H9 (cell line): ENCODE data around the gene CIT. TPM values are rescaled to one million over a fixed set of nuclear protein-coding genes. Genes with fewer than 3 reads are reported as not detected.

ENCODE experiments used
- DNase-seq: peaks from one replicate; pipeline ENCODE4 v3.0.0-alpha.2; 2017
- H2AFZ ChIP-seq: one replicate; pipeline ENCODE4 v1.6.1; 2013; ENCODE audit warnings: mild to moderate bottlenecking, low read length, control low read depth, moderate library complexity
- H2AK5ac ChIP-seq: 2 replicates; pipeline ENCODE4 v1.6.1; 2013; ENCODE audit warnings: low read length, control low read depth, mixed read lengths; ENCODE audit not compliant: insufficient read length
- H2BK120ac ChIP-seq: one replicate; pipeline ENCODE4 v1.6.1; 2013; ENCODE audit warnings: low read depth, mild to moderate bottlenecking, low read length, control low read depth, inconsistent platforms; ENCODE audit not compliant: poor library complexity, severe bottlenecking
- H2BK12ac ChIP-seq: 2 replicates; pipeline ENCODE4 v1.6.1; 2013; ENCODE audit warnings: low read length, control low read depth, mixed read lengths, low read depth; ENCODE audit not compliant: insufficient read length
- H2BK15ac ChIP-seq: 2 replicates; pipeline ENCODE4 v1.6.1; 2013; ENCODE audit warnings: low read depth, low read length, control low read depth
- H2BK20ac ChIP-seq: one replicate; pipeline ENCODE4 v1.6.1; 2013; ENCODE audit warnings: low read depth, mild to moderate bottlenecking, low read length, control low read depth, inconsistent platforms; ENCODE audit not compliant: poor library complexity, severe bottlenecking
- H2BK5ac ChIP-seq: 2 replicates; pipeline ENCODE4 v1.6.1; 2013; ENCODE audit warnings: low read length, control low read depth, mixed read lengths; ENCODE audit not compliant: insufficient read length
- H3K14ac ChIP-seq: 2 replicates; pipeline ENCODE4 v1.6.1; 2013; ENCODE audit warnings: low read length, control low read depth; ENCODE audit not compliant: insufficient read depth
- H3K18ac ChIP-seq: 2 replicates; pipeline ENCODE4 v1.6.1; 2013; ENCODE audit warnings: low read depth, mild to moderate bottlenecking, mixed read lengths, low read length, control low read depth; ENCODE audit not compliant: insufficient read length
- H3K23ac ChIP-seq: 2 replicates; pipeline ENCODE4 v1.6.1; 2013; ENCODE audit warnings: low read length, control low read depth, mixed read lengths, low read depth; ENCODE audit not compliant: insufficient read length
- H3K23me2 ChIP-seq: 2 replicates; pipeline ENCODE4 v1.6.1; 2013; ENCODE audit warnings: low read depth, mild to moderate bottlenecking, mixed read lengths, low read length, control low read depth; ENCODE audit not compliant: insufficient read length, poor library complexity, severe bottlenecking
- H3K27ac ChIP-seq: 2 replicates; pipeline ENCODE4 v1.5.1; 2013; ENCODE audit warnings: low read length, control low read depth, mixed read lengths, low read depth; ENCODE audit not compliant: insufficient read length
- H3K27me3 ChIP-seq: 2 replicates; pipeline ENCODE4 v1.6.1; 2013; ENCODE audit warnings: low read length, control low read depth, inconsistent platforms; ENCODE audit not compliant: insufficient read depth
- H3K4ac ChIP-seq: 2 replicates; pipeline ENCODE4 v1.6.1; 2013; ENCODE audit warnings: low read depth, mild to moderate bottlenecking, control low read depth, inconsistent platforms, low read length, moderate library complexity
- H3K4me1 ChIP-seq: 2 replicates; pipeline ENCODE4 v1.6.1; 2013; ENCODE audit warnings: low read length, control low read depth, inconsistent platforms; ENCODE audit not compliant: insufficient read depth
- H3K4me2 ChIP-seq: 2 replicates; pipeline ENCODE4 v1.6.1; 2013; ENCODE audit warnings: low read length, control low read depth, mixed read lengths; ENCODE audit not compliant: insufficient read length, insufficient read depth
- H3K56ac ChIP-seq: 2 replicates; pipeline ENCODE4 v1.6.1; 2013; ENCODE audit warnings: low read depth, mild to moderate bottlenecking, mixed read lengths, low read length, control low read depth; ENCODE audit not compliant: insufficient read length
- H3K79me1 ChIP-seq: 2 replicates; pipeline ENCODE4 v1.6.1; 2013; ENCODE audit warnings: low read depth, mild to moderate bottlenecking, moderate library complexity, low read length, control low read depth, inconsistent platforms; ENCODE audit not compliant: insufficient read depth, poor library complexity, severe bottlenecking
- H3K79me2 ChIP-seq: 2 replicates; pipeline ENCODE4 v1.6.1; 2013; ENCODE audit warnings: low read length, control low read depth, inconsistent platforms; ENCODE audit not compliant: insufficient read depth
- H3K9ac ChIP-seq: 2 replicates; pipeline ENCODE4 v1.6.1; 2013; ENCODE audit warnings: low read length, control low read depth, mixed read lengths; ENCODE audit not compliant: insufficient read length; ENCODE audit errors: extremely low read depth
- H3K9me3 ChIP-seq: one replicate; pipeline ENCODE4 v1.6.1; 2013; ENCODE audit warnings: low read depth, low read length, inconsistent platforms; ENCODE audit not compliant: control insufficient read depth
- H3T11ph ChIP-seq: one replicate; pipeline ENCODE4 v1.6.1; 2013; ENCODE audit warnings: mild to moderate bottlenecking, low read length, control low read depth, inconsistent platforms
- H4K20me1 ChIP-seq: one replicate; pipeline ENCODE4 v1.6.1; 2013; ENCODE audit not compliant: control insufficient read depth, insufficient read length, insufficient read depth
- H4K5ac ChIP-seq: 2 replicates; pipeline ENCODE4 v1.6.1; 2013; ENCODE audit warnings: low read depth, mild to moderate bottlenecking, mixed read lengths, low read length, control low read depth; ENCODE audit not compliant: insufficient read length
- H4K8ac ChIP-seq: replicated peaks from 2 replicates; pipeline ENCODE4 v1.6.1; 2013; ENCODE audit warnings: low read length, control low read depth, mixed read lengths, low read depth; ENCODE audit not compliant: insufficient read length
- H4K91ac ChIP-seq: 2 replicates; pipeline ENCODE4 v1.6.1; 2013; ENCODE audit warnings: low read depth, mild to moderate bottlenecking, moderate library complexity, mixed read lengths, low read length, control low read depth; ENCODE audit not compliant: insufficient read length
- H3K27ac Mint-ChIP-seq, 3 experiments: 2 replicates in 2 of 3; 3 replicates in 1 of 3; pipeline ENCODE4 v1.8.0; 2020 to 2021; ENCODE audit warnings: mixed read lengths in 3 of 3, mild to moderate bottlenecking in 1 of 3, moderate library complexity in 1 of 3
- H3K27me3 Mint-ChIP-seq: 2 replicates; pipeline ENCODE4 v1.8.0; 2021; ENCODE audit warnings: low read depth, mild to moderate bottlenecking, moderate library complexity, mixed read lengths
- H3K36me3 Mint-ChIP-seq, 3 experiments: 2 replicates in 2 of 3; 3 replicates in 1 of 3; pipeline ENCODE4 v1.8.0; 2020 to 2021; ENCODE audit warnings: low read depth in 3 of 3, mixed read lengths in 3 of 3; ENCODE audit not compliant: insufficient read depth in 1 of 3
- H3K4me1 Mint-ChIP-seq, 2 experiments: 2 replicates each; pipeline ENCODE4 v1.8.0; 2020; ENCODE audit warnings: mixed read lengths in 2 of 2
- H3K4me3 Mint-ChIP-seq, 2 experiments: 2 replicates in 1 of 2; 3 replicates in 1 of 2; pipeline ENCODE4 v1.8.0; 2020 to 2021; ENCODE audit warnings: mild to moderate bottlenecking in 2 of 2, mixed read lengths in 2 of 2, moderate library complexity in 1 of 2
- H3K9me3 Mint-ChIP-seq, 2 experiments: 2 replicates in 1 of 2; 3 replicates in 1 of 2; pipeline ENCODE4 v1.8.0; 2020; ENCODE audit warnings: mild to moderate bottlenecking in 2 of 2, mixed read lengths in 2 of 2, moderate library complexity in 1 of 2
- CTCF ChIP-seq: fragments of 200-600 bp; sonication (generic); conservative IDR thresholded peaks from 3 replicates; pipeline ENCODE4 v1.8.0; 2021; ENCODE audit warnings: antibody characterized with exemption, mild to moderate bottlenecking
- WGBS: extraction: QIAGEN DNeasy Blood & Tissue Kit; methylation state at CpG from one replicate; pipeline ENCODE4 v1.1.7; 2013; ENCODE audit warnings: missing lambda C conversion rate, low lambda C conversion rate, mixed read lengths; ENCODE audit not compliant: insufficient read length; ENCODE audit errors: extremely low coverage; 5-methylcytosine and 5-hydroxymethylcytosine counted together
- total RNA-seq: library from RNA; stranded (reverse); gene quantifications from 2 replicates; pipeline ENCODE4 v1.2.1, GENCODE V29; 2021

Gene CIT
- total RNA-seq, 1 experiment from 2014 or later = 55.3 TPM

- no peak overlapping the region for H2BK12ac ChIP-seq
- 0 out of 4 replicates have a peak, but pooled peaks cover 0 to 7% of the 10 kb centered on the region in 2 experiments for H3K4me1 Mint-ChIP-seq
- no peaks in the 10 kb centered on the region for H3K9me3 ChIP-seq
- no peak overlapping the region for H3K9ac ChIP-seq
- H4K20me1 ChIP-seq = no peaks in the 10 kb centered on the region
- H3K27ac Mint-ChIP-seq = peak overlapping the region in 1 of 3 experiments; percentile 65; a peak in 1 of 7 replicates
- no peak overlapping the region for H2AFZ ChIP-seq
- no peak overlapping the region for H2BK20ac ChIP-seq
- H3K4me2 ChIP-seq = no peak overlapping the region
- H2BK5ac ChIP-seq = no peak overlapping the region
- H2AK5ac ChIP-seq = no peak overlapping the region
- H3K27me3 Mint-ChIP-seq = no peaks in the 10 kb centered on the region; the same call in 1 of the 2 replicates
- peaks cover 4% of the 10 kb centered on the region for H3K79me1 ChIP-seq
- H3K36me3 Mint-ChIP-seq = peaks cover 16 to 51% (median 47%) of the 10 kb centered on the region in 3 experiments; a peak in 6 of 7 replicates
- WGBS = no CpG with 5 or more reads among the region's 14 CpGs
- H4K91ac ChIP-seq = no peak overlapping the region
- no peak overlapping the region for H3K4ac ChIP-seq
- no peaks in the 10 kb centered on the region for H3K27me3 ChIP-seq
- no peak overlapping the region for H3T11ph ChIP-seq
- no peak overlapping the region for H4K5ac ChIP-seq
- no peak overlapping the region for H3K14ac ChIP-seq
- TF ChIP-seq CTCF = no peak
- H3K4me1 ChIP-seq = no peaks in the 10 kb centered on the region
- DNase-seq = no peak
- H3K23ac ChIP-seq = no peak overlapping the region
- H3K9me3 Mint-ChIP-seq = 0 out of 5 replicates have a peak, but pooled peaks cover 0 to 2% of the 10 kb centered on the region in 2 experiments
- H3K23me2 ChIP-seq = no peaks in the 10 kb centered on the region
- no peaks in the 10 kb centered on the region for H3K79me2 ChIP-seq
- H3K27ac ChIP-seq = no peak overlapping the region
- no peak overlapping the region for H4K8ac ChIP-seq
- no peak overlapping the region for H2BK120ac ChIP-seq
- no peak overlapping the region for H3K18ac ChIP-seq
- no peak overlapping the region for H3K56ac ChIP-seq
- H3K4me3 Mint-ChIP-seq = no peak overlapping the region
- H2BK15ac ChIP-seq = no peak overlapping the region
These were observed 38.1 kb downstream of the CIT start for GRCh38 chr12:119838826-119839600.
